Activated T-cell treated with anti-CD3 and anti-CD28 coated beads, Interleukin-2, amount 50 U/mL, for 24 hours (primary cell): ENCODE results near the gene TTC9C.
"Not testable (repeated sequence)": the region's sequence is repeated elsewhere in the genome, so short reads cannot be mapped to it uniquely, and the experiment has no call there.

Source experiments
- DNase-seq: peaks from one replicate; pipeline ENCODE4 v3.0.0-alpha.2; 2020
- H3K27ac Mint-ChIP-seq: 2 replicates; pipeline ENCODE4 v1.8.0; 2020; ENCODE audit warnings: mild to moderate bottlenecking, mixed read lengths
- H3K27me3 Mint-ChIP-seq: 2 replicates; pipeline ENCODE4 v1.8.0; 2020; ENCODE audit warnings: mixed read lengths
- H3K36me3 Mint-ChIP-seq: 2 replicates; pipeline ENCODE4 v1.8.0; 2020; ENCODE audit warnings: low read depth, mixed read lengths
- H3K4me1 Mint-ChIP-seq: 2 replicates; pipeline ENCODE4 v1.8.0; 2020; ENCODE audit warnings: low read depth, mixed read lengths
- H3K4me3 Mint-ChIP-seq: 2 replicates; pipeline ENCODE4 v1.8.0; 2020; ENCODE audit warnings: mild to moderate bottlenecking, moderate library complexity, mixed read lengths
- H3K9me3 Mint-ChIP-seq: 2 replicates; pipeline ENCODE4 v1.8.0; 2020; ENCODE audit warnings: mixed read lengths

TTC9C gene

GRCh38 chr11:62719302-62719978, 8.8 kb upstream of the TTC9C start:
- H3K27me3 Mint-ChIP-seq: no peaks in the 10 kb centered on the region
- H3K4me3 Mint-ChIP-seq: no peak overlapping the region
- DNase-seq: no peak
- H3K36me3 Mint-ChIP-seq: peaks cover 99% of the 10 kb centered on the region
- peaks cover 63% of the 10 kb centered on the region for H3K4me1 Mint-ChIP-seq
- no peaks in the 10 kb centered on the region for H3K9me3 Mint-ChIP-seq
- H3K27ac Mint-ChIP-seq: peak overlapping the region; percentile 77

- Mint-ChIP-seq H3K27ac (peak overlapping the region; percentile 74), H3K4me1 (peaks cover 61% of the 10 kb centered on the region), H3K9me3 (no peaks in the 10 kb centered on the region), H3K4me3 (no peak overlapping the region), H3K27me3 (no peaks in the 10 kb centered on the region), H3K36me3 (peaks cover 97% of the 10 kb centered on the region)
- DNase-seq: no peak
Measured at GRCh38 chr11:62721994-62722393, 6.3 kb upstream of the TTC9C start.

- Mint-ChIP-seq H3K27me3 (no peaks in the 10 kb centered on the region), H3K27ac (peak overlapping the region; percentile 100), H3K36me3 (peaks cover 89% of the 10 kb centered on the region), H3K9me3 (no peaks in the 10 kb centered on the region), H3K4me1 (peaks cover 53% of the 10 kb centered on the region), H3K4me3 (peak overlapping the region; percentile 98)
- DNase-seq: no peak
Measured at GRCh38 chr11:62724171-62724570, 4.1 kb upstream of the TTC9C start.

GRCh38 chr11:62725646-62726045, 2.6 kb upstream of the TTC9C start:
- Mint-ChIP-seq H3K36me3 (peaks cover 81% of the 10 kb centered on the region), H3K27ac (peak overlapping the region; percentile 100), H3K4me3 (peak overlapping the region; percentile 98), H3K27me3 (no peaks in the 10 kb centered on the region), H3K9me3 (no peaks in the 10 kb centered on the region), H3K4me1 (peaks cover 52% of the 10 kb centered on the region)
- DNase-seq: no peak

- Mint-ChIP-seq H3K27ac (peak overlapping the region; percentile 100), H3K9me3 (no peaks in the 10 kb centered on the region), H3K4me3 (peak overlapping the region; percentile 98), H3K27me3 (no peaks in the 10 kb centered on the region), H3K36me3 (peaks cover 78% of the 10 kb centered on the region), H3K4me1 (peaks cover 51% of the 10 kb centered on the region)
- DNase-seq: peak; percentile 63
Measured at GRCh38 chr11:62726156-62726914, 2.0 kb upstream of the TTC9C start.

- H3K4me3 Mint-ChIP-seq: peak overlapping the region; percentile 98
- no peaks in the 10 kb centered on the region for H3K9me3 Mint-ChIP-seq
- no peak for DNase-seq
- H3K27me3 Mint-ChIP-seq: no peaks in the 10 kb centered on the region
- H3K36me3 Mint-ChIP-seq: peaks cover 77% of the 10 kb centered on the region
- peak overlapping the region; percentile 100 for H3K27ac Mint-ChIP-seq
- peaks cover 48% of the 10 kb centered on the region for H3K4me1 Mint-ChIP-seq
Measured at GRCh38 chr11:62726915-62727164, 1.4 kb upstream of the TTC9C start.

- DNase-seq: peak; percentile 98
- peak within 1 kb of the TSS; percentile 98 for H3K4me3 Mint-ChIP-seq
- H3K27me3 Mint-ChIP-seq: no peaks in the 10 kb centered on the region
- H3K9me3 Mint-ChIP-seq: no peaks in the 10 kb centered on the region
- H3K4me1 Mint-ChIP-seq: peaks cover 44% of the 10 kb centered on the region
- peak within 1 kb of the TSS; percentile 100 for H3K27ac Mint-ChIP-seq
- peaks cover 72% of the 10 kb centered on the region for H3K36me3 Mint-ChIP-seq
Measured at GRCh38 chr11:62727165-62727871, 968 bp upstream of the TTC9C start, which contains the start of gene HNRNPUL2. HNRNPUL2 (minus strand) TSS chr11:62727457; CDS start chr11:62727156, 301 bp downstream.

- H3K4me1 Mint-ChIP-seq: peaks cover 41% of the 10 kb centered on the region
- H3K27ac Mint-ChIP-seq: peak overlapping the region; percentile 100
- H3K9me3 Mint-ChIP-seq: no peaks in the 10 kb centered on the region
- H3K36me3 Mint-ChIP-seq: peaks cover 70% of the 10 kb centered on the region
- no peaks in the 10 kb centered on the region for H3K27me3 Mint-ChIP-seq
- peak; percentile 84 for DNase-seq
- peak overlapping the region; percentile 98 for H3K4me3 Mint-ChIP-seq
Measured at GRCh38 chr11:62727872-62728170, 465 bp upstream of the TTC9C start.

- Mint-ChIP-seq H3K4me3 (peak overlapping the region; percentile 98), H3K4me1 (peaks cover 27% of the 10 kb centered on the region), H3K36me3 (peaks cover 64% of the 10 kb centered on the region), H3K27ac (peak overlapping the region; percentile 67)
- H3K9me3 Mint-ChIP-seq, H3K27me3 Mint-ChIP-seq, DNase-seq: not testable (repeated sequence)
Measured at GRCh38 chr11:62730076-62730475, 1.8 kb downstream of the TTC9C start.

GRCh38 chr11:62732830-62733229, 4.5 kb downstream of the TTC9C start:
- peaks cover 63% of the 10 kb centered on the region for H3K36me3 Mint-ChIP-seq
- H3K27me3 Mint-ChIP-seq: no peaks in the 10 kb centered on the region
- H3K4me3 Mint-ChIP-seq: no peak overlapping the region
- no peaks in the 10 kb centered on the region for H3K9me3 Mint-ChIP-seq
- peaks cover 24% of the 10 kb centered on the region for H3K4me1 Mint-ChIP-seq
- DNase-seq: no peak
- peak overlapping the region; percentile 67 for H3K27ac Mint-ChIP-seq

- Mint-ChIP-seq H3K4me3 (no peak overlapping the region), H3K4me1 (peaks cover 7% of the 10 kb centered on the region), H3K9me3 (no peaks in the 10 kb centered on the region), H3K27ac (no peak overlapping the region), H3K36me3 (peaks cover 71% of the 10 kb centered on the region), H3K27me3 (no peaks in the 10 kb centered on the region)
- no peak for DNase-seq
Measured at GRCh38 chr11:62737196-62737595, 8.9 kb downstream of the TTC9C start.

- peaks cover 20% of the 10 kb centered on the region for H3K36me3 Mint-ChIP-seq
- H3K27me3 Mint-ChIP-seq: no peaks in the 10 kb centered on the region
- H3K9me3 Mint-ChIP-seq: no peaks in the 10 kb centered on the region
- DNase-seq: no peak
- H3K4me1 Mint-ChIP-seq: peaks cover 23% of the 10 kb centered on the region
- H3K4me3 Mint-ChIP-seq: no peak overlapping the region
- H3K27ac Mint-ChIP-seq: no peak overlapping the region
Measured at GRCh38 chr11:62747475-62748160, 19.3 kb downstream of the TTC9C start.

GRCh38 chr11:62749931-62750330, 21.6 kb downstream of the TTC9C start:
- H3K27me3 Mint-ChIP-seq, DNase-seq, H3K4me3 Mint-ChIP-seq, H3K9me3 Mint-ChIP-seq: not testable (repeated sequence)
- H3K27ac Mint-ChIP-seq: peak overlapping the region; percentile 70
- peaks cover 37% of the 10 kb centered on the region for H3K4me1 Mint-ChIP-seq
- H3K36me3 Mint-ChIP-seq: peaks cover 30% of the 10 kb centered on the region

GRCh38 chr11:62752177-62752785, 24.0 kb downstream of the TTC9C start:
- H3K27ac Mint-ChIP-seq: peak overlapping the region; percentile 53
- peaks cover 30% of the 10 kb centered on the region for H3K36me3 Mint-ChIP-seq
- peaks cover 37% of the 10 kb centered on the region for H3K4me1 Mint-ChIP-seq
- H3K27me3 Mint-ChIP-seq: no peaks in the 10 kb centered on the region
- H3K4me3 Mint-ChIP-seq: no peak overlapping the region
- no peaks in the 10 kb centered on the region for H3K9me3 Mint-ChIP-seq
- no peak for DNase-seq
